Measurements from ENCODE around the gene AP1S2.

GRCh38 chrX:15881381-15881897, 26.8 kb upstream of the AP1S2 start:
- no peak for TF ChIP-seq CTCF (conservative IDR thresholded peaks at IDR 0.05; ENCODE audit: low read depth, low read length)
- no peak for TF ChIP-seq EZH2phosphoT487 (IDR thresholded peaks at IDR 0.05; ENCODE audit: borderline replicate concordance, low read length)

Data from PC-3 (cell line).